HepG2 (cell line): ENCODE data around the gene CD207. TPM values are rescaled to one million over a fixed set of nuclear protein-coding genes. Genes with fewer than 3 reads are reported as not detected.

ENCODE experiments used
- ATAC-seq: fragments of 200-7000 bp; cut with Tn5 transposase; 3 replicates; pipeline ENCODE4 v1.9.1; 2020; ENCODE audit warnings: mild to moderate bottlenecking, moderate library complexity
- BruUV-seq: library from RNA; stranded (reverse); fragments of 400-500 nt; replicated peaks from 2 replicates; lab custom pipeline; 2021; lab: Mats Ljungman, UMichigan
- CTCF ChIA-PET: fragments of 300-600 bp; formaldehyde crosslinking; extraction: SDS; loops from one replicate; lab custom pipeline; 2021; ENCODE audit warnings: low total read pairs, inconsistent platforms, low intra/inter-chr PET ratio; lab: Yijun Ruan, JAX
- POLR2A ChIA-PET: fragments of 350-600 bp; sonication (Branson Sonifier 250); formaldehyde crosslinking; loops from one replicate; lab custom pipeline; 2020; ENCODE audit warnings: antibody characterized with exemption, inconsistent platforms; lab: Yijun Ruan, JAX
- DNase-seq: peaks from one replicate; pipeline ENCODE4 v3.0.0-alpha.2; 2015; ENCODE audit warnings: low spot score
- FAIRE-seq: peaks from 3 replicates; lab custom pipeline; 2011; peaks lifted over from hg19 to GRCh38; lab: Jason Lieb, UNC
- H2AFZ ChIP-seq: one replicate; pipeline ENCODE4 v1.6.1; 2011; ENCODE audit warnings: low read length, inconsistent platforms
- H3K27ac ChIP-seq: fragments of 300-600 bp; 3 replicates; pipeline ENCODE4 v1.8.0; 2011; ENCODE audit warnings: mixed run types, mild to moderate bottlenecking, mixed read lengths, low read length, inconsistent platforms; ENCODE audit not compliant: insufficient read depth; ENCODE audit errors: extremely low read length
- H3K27me3 ChIP-seq, 2 experiments: fragments of 200-600 bp in 1 of 2; 2 replicates in 1 of 2; 3 replicates in 1 of 2; pipeline versions ENCODE4 v1.6.0 to v1.8.0; 2011; ENCODE audit warnings: low read length in 2 of 2, mild to moderate bottlenecking in 2 of 2, moderate library complexity in 2 of 2, inconsistent platforms in 1 of 2; ENCODE audit not compliant: insufficient read depth in 2 of 2, control insufficient read depth in 1 of 2
- H3K36me3 ChIP-seq, 2 experiments: fragments of 200-600 bp in 1 of 2; replicated peaks in 1 of 2; 2 replicates in 1 of 2; 3 replicates in 1 of 2; pipeline versions ENCODE4 v1.5.1 to v1.8.0; 2011; ENCODE audit warnings: low read length in 2 of 2, inconsistent platforms in 1 of 2; ENCODE audit not compliant: insufficient read depth in 2 of 2, control insufficient read depth in 1 of 2
- H3K4me1 ChIP-seq: 2 replicates; pipeline ENCODE4 v1.5.1; 2012; ENCODE audit warnings: low read length, inconsistent platforms; ENCODE audit not compliant: insufficient read depth
- H3K4me2 ChIP-seq: 2 replicates; pipeline ENCODE4 v1.6.0; 2011; ENCODE audit warnings: low read depth, low read length, inconsistent platforms
- H3K4me3 ChIP-seq, 3 experiments: fragments of 200-600 bp in 1 of 3; sonication (generic), shearing (Covaris generic) in 1 of 3; replicated peaks in 1 of 3; 2 replicates each; pipeline ENCODE4 v1.5.1; 2011 to 2016; ENCODE audit warnings: low read length in 3 of 3, inconsistent platforms in 2 of 3, low read depth in 2 of 3, mild to moderate bottlenecking in 2 of 3, control low read depth in 1 of 3, mixed read lengths in 1 of 3; ENCODE audit not compliant: insufficient read depth in 1 of 3
- H3K79me2 ChIP-seq: one replicate; pipeline ENCODE4 v1.6.1; 2011; ENCODE audit warnings: low read length, inconsistent platforms; ENCODE audit not compliant: insufficient read depth
- H3K9ac ChIP-seq: 2 replicates; pipeline ENCODE4 v1.6.0; 2011; ENCODE audit warnings: mild to moderate bottlenecking, low read depth, low read length, inconsistent platforms; ENCODE audit not compliant: insufficient read depth
- H3K9me3 ChIP-seq: 2 replicates; pipeline ENCODE4 v1.5.1; 2012; ENCODE audit warnings: mild to moderate bottlenecking, low read length
- H4K20me1 ChIP-seq: 2 replicates; pipeline ENCODE4 v1.6.0; 2011; ENCODE audit warnings: inconsistent platforms, mild to moderate bottlenecking, low read length, moderate library complexity; ENCODE audit not compliant: insufficient read depth
- ESRRA ChIP-seq: sonication (generic); formaldehyde crosslinking; IDR thresholded peaks from 2 replicates; pipeline ENCODE4 v1.5.1; 2020; ENCODE audit warnings: mild to moderate bottlenecking, low read depth, missing genetic modification reagents
- GATAD1 ChIP-seq: IDR thresholded peaks from 2 replicates; pipeline ENCODE4 v1.6.1; 2016; ENCODE audit warnings: missing genetic modification reagents, missing compliant biosample characterization
- GLMP ChIP-seq: sonication (generic); formaldehyde crosslinking; IDR thresholded peaks from 2 replicates; pipeline ENCODE4 v1.9.0; 2021; ENCODE audit warnings: missing genetic modification reagents, mild to moderate bottlenecking, borderline replicate concordance
- HDAC2 ChIP-seq: sonication (generic); formaldehyde crosslinking; IDR thresholded peaks from 2 replicates; pipeline ENCODE4 v1.4.0; 2020; ENCODE audit warnings: missing genetic modification reagents
- HHEX ChIP-seq: IDR thresholded peaks from 2 replicates; pipeline ENCODE4 v1.6.1; 2016; ENCODE audit warnings: control low read depth
- HMG20B ChIP-seq: conservative IDR thresholded peaks from 2 replicates; pipeline ENCODE4 v1.6.1; 2016; ENCODE audit warnings: missing genetic modification reagents, missing compliant biosample characterization
- RFXAP ChIP-seq: sonication (generic); formaldehyde crosslinking; IDR thresholded peaks from 2 replicates; pipeline ENCODE4 v1.4.0; 2020; ENCODE audit warnings: missing genetic modification reagents, borderline replicate concordance
- SIX1 ChIP-seq: sonication (generic); formaldehyde crosslinking; IDR thresholded peaks from 2 replicates; pipeline ENCODE4 v1.4.0; 2020; ENCODE audit warnings: missing genetic modification reagents, borderline replicate concordance
- SIX4 ChIP-seq: sonication (generic); formaldehyde crosslinking; IDR thresholded peaks from 2 replicates; pipeline ENCODE4 v1.4.0; 2020; ENCODE audit warnings: missing genetic modification reagents
- SP4 ChIP-seq: sonication (generic); formaldehyde crosslinking; IDR thresholded peaks from 2 replicates; pipeline ENCODE4 v1.8.1; 2023; ENCODE audit warnings: mild to moderate bottlenecking, missing genetic modification reagents
- SSRP1 ChIP-seq: IDR thresholded peaks from 2 replicates; pipeline ENCODE4 v1.6.1; 2016; ENCODE audit warnings: control low read depth
- TFE3 ChIP-seq: IDR thresholded peaks from 2 replicates; pipeline ENCODE4 v1.6.1; 2016
- TGIF2 ChIP-seq: IDR thresholded peaks from 2 replicates; pipeline ENCODE4 v1.6.1; 2016; ENCODE audit warnings: control low read depth, missing compliant biosample characterization
- ZBTB26 ChIP-seq: IDR thresholded peaks from 2 replicates; pipeline ENCODE4 v1.6.1; 2016; ENCODE audit warnings: missing compliant biosample characterization, missing genetic modification reagents, borderline replicate concordance
- ZFP36L2 ChIP-seq: sonication (generic); formaldehyde crosslinking; IDR thresholded peaks from 2 replicates; pipeline ENCODE4 v1.4.0; 2020; ENCODE audit warnings: missing genetic modification reagents
- ZNF101 ChIP-seq: sonication (generic); formaldehyde crosslinking; IDR thresholded peaks from 2 replicates; pipeline ENCODE4 v1.4.0; 2020; ENCODE audit warnings: mild to moderate bottlenecking, low read depth, missing genetic modification reagents, borderline replicate concordance
- ZNF431 ChIP-seq: sonication (generic); formaldehyde crosslinking; IDR thresholded peaks from 2 replicates; pipeline ENCODE4 v1.9.0; 2022; ENCODE audit warnings: missing genetic modification reagents, low read depth, mild to moderate bottlenecking, borderline replicate concordance
- ZNF567 ChIP-seq: sonication (generic); formaldehyde crosslinking; IDR thresholded peaks from 2 replicates; pipeline ENCODE4 v1.8.1; 2023; ENCODE audit warnings: mild to moderate bottlenecking, missing genetic modification reagents, borderline replicate concordance
- ZNF589 ChIP-seq: sonication (generic); formaldehyde crosslinking; conservative IDR thresholded peaks from 2 replicates; pipeline ENCODE4 v1.8.0; 2022; ENCODE audit warnings: mild to moderate bottlenecking, moderate library complexity, missing genetic modification reagents
- ZNF784 ChIP-seq: sonication (generic); formaldehyde crosslinking; IDR thresholded peaks from 2 replicates; pipeline ENCODE4 v1.5.1; 2020; ENCODE audit warnings: missing genetic modification reagents, mild to moderate bottlenecking, borderline replicate concordance
- WGBS: methylation state at CpG from one replicate; pipeline ENCODE4 v1.1.6; 2017; ENCODE audit warnings: low lambda C conversion rate; 5-methylcytosine and 5-hydroxymethylcytosine counted together
- in situ Hi-C: cut with HindIII; loops from 2 replicates; pipeline ENCODE4 v1.10.0; 2017; ENCODE audit warnings: low pct_unique_long_range_greater_than_20kb; ENCODE audit not compliant: extremely low pct_ligation_motif_present
- intact Hi-C: fragments of 100-400 bp; cut with micrococcal nuclease; formaldehyde crosslinking; loops from one replicate; pipeline ENCODE4 v1.10.0; 2022; ENCODE audit not compliant: unreplicated experiment
- polyA plus RNA-seq, 8 experiments: library from polyadenylated mRNA; depleted of rRNA in 3 of 8; stranded (reverse) in 7 of 8; unstranded in 1 of 8; fragments of >200 nt; fragmentation: Illumina TruSeq in 4 of 8; extraction: Trizol in 4 of 8; gene quantifications; 2 replicates each; pipeline versions ENCODE4 v1.2.1 to v1.2.3, GENCODE V29; 2011 to 2016; ENCODE audit warnings: low read depth in 4 of 8, missing spikeins in 1 of 8, mixed read lengths in 1 of 8; ENCODE audit not compliant: insufficient read depth in 1 of 8
- total RNA-seq, 5 experiments: library from RNA; depleted of rRNA; stranded (reverse); fragments of >200 nt; fragmentation: Illumina TruSeq; extraction: Trizol; gene quantifications; 2 replicates each; pipeline ENCODE4 v1.2.3, GENCODE V29; 2016; ENCODE audit warnings: low read depth in 1 of 5

The CD207 gene
- total and polyA plus RNA-seq, 2 of the 13 experiments (the other 11 are each of a cell fraction or from before 2014, with no cell fraction given), result 0.09 to 0.15 TPM

GRCh38 chr2:70789304-70790135 is 46.1 kb downstream of the CD207 start:
- peaks cover 0 to 5% of the 10 kb centered on the region in 2 experiments; a peak in 1 of 5 replicates for H3K27me3 ChIP-seq
- intact Hi-C loops, result loop anchor here (1.0 to 5.0 kb wide), 5 partner anchors 75 to 487 kb away; partner anchors contain the start of gene FAM136A
- H3K79me2 ChIP-seq, result no peaks in the 10 kb centered on the region
- no TSS peak for BruUV-seq
- no peaks in the 10 kb centered on the region for H3K9me3 ChIP-seq
- no peak overlapping the region for H3K4me3 ChIP-seq
- no peaks in the 10 kb centered on the region for H4K20me1 ChIP-seq
- no peak overlapping the region for H3K27ac ChIP-seq
- ChIA-PET CTCF (interaction anchor here (1.1 to 3.0 kb wide), 6 partner anchors 72 to 158 kb away, joined by 4 to 37 read pairs (median 20); no protein-coding TSS in a partner anchor), POLR2A (no interaction called here)
- WGBS, result 29% methylated on average over 33 of the region's 33 CpGs
- no peaks in the 10 kb centered on the region for H3K36me3 ChIP-seq
- peak overlapping the region; percentile 31 for H2AFZ ChIP-seq
- ATAC-seq (peak; percentile 96), DNase-seq (peak; percentile 58), FAIRE-seq (peak; percentile 93)
- peak overlapping the region; percentile 32 for H3K4me2 ChIP-seq
- peaks cover 18% of the 10 kb centered on the region for H3K4me1 ChIP-seq
- in situ Hi-C loops, result loop anchor here (5.0 kb wide), 2 partner anchors 73 to 158 kb away; no protein-coding TSS in a partner anchor
- no peak overlapping the region for H3K9ac ChIP-seq
- TF ChIP-seq TGIF2 (CRISPR knock-in tag) (no peak), ZNF431 (no peak), HMG20B (peak; percentile 59; the same call in 1 of the 2 replicates), HHEX (no peak), GLMP (CRISPR knock-in tag) (no peak), ZNF567 (CRISPR knock-in tag) (0 out of 2 replicates have a peak, but pooled peaks have one; percentile 44), ZNF101 (CRISPR knock-in tag) (no peak), SSRP1 (0 out of 2 replicates have a peak, but pooled peaks have one; percentile 38), SP4 (CRISPR knock-in tag) (no peak), ZFP36L2 (CRISPR knock-in tag) (no peak), SIX4 (CRISPR knock-in tag) (no peak), ZBTB26 (peak; percentile 22; the same call in 1 of the 2 replicates), ZNF589 (no peak), ESRRA (no peak), SIX1 (CRISPR knock-in tag) (no peak), GATAD1 (CRISPR knock-in tag) (peak; percentile 64), TFE3 (0 out of 2 replicates have a peak, but pooled peaks have one; percentile 17), ZNF784 (CRISPR knock-in tag) (no peak), RFXAP (CRISPR knock-in tag) (0 out of 2 replicates have a peak, but pooled peaks have one; percentile 24), HDAC2 (CRISPR knock-in tag) (peak; percentile 46; the same call in 1 of the 2 replicates)
